HK-2 (cell line): ENCODE measurements around the gene USP44.
"Not testable (repeated sequence)": the region's sequence is repeated elsewhere in the genome, so short reads cannot be mapped to it uniquely, and the experiment has no call there.

Experiments used
- DNase-seq: peaks from one replicate; pipeline ENCODE4 v3.0.0-alpha.2; 2018; ENCODE audit not compliant: unreplicated experiment

Gene USP44

DNA sequence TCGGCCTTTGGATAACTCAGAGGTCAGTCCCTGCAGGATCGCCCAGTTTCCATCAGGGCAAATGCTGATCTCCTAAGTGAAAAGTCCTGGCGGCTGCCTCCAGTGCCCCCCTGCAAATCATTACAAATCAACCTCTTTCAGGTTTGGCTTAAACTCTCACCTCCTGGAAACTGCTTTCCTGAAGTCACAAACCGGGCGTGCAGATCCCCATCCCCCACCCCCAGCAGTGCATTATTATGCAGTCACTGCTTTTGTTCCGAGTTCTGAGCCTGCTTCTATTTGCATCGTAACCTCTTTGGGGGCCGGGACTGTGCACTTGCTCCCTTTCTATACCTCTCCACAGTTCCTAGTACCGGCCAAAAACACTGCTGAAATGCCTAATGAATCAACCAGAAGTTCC is at the start of gene USP44:
Gene USP44 (minus strand): TSS at position 172 of the 400 bp plus-strand sequence. CDS start 17,220 bp downstream, outside the sequence.
- DNase-seq: no peak

DNA sequence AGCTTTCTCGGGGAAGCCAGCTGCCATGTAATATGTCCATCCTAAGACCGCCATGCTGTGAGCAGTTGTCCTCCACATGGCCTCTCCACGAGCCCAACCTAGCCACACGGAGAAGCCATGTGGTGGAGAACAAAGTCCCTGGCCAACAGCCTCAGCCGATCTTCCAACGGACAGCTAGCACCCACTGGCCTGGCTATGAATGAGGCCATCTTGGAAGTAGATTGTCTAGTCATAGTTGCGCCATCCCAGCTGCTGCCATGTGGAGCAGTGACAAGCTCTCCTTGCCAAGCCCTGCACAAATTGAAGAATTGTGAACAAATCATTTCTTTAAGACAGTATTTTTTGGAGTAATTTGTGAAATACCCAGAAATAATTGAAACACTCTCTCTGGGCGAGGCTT is 49.3 kb upstream of the USP44 start:
- DNase-seq: no peak

DNA sequence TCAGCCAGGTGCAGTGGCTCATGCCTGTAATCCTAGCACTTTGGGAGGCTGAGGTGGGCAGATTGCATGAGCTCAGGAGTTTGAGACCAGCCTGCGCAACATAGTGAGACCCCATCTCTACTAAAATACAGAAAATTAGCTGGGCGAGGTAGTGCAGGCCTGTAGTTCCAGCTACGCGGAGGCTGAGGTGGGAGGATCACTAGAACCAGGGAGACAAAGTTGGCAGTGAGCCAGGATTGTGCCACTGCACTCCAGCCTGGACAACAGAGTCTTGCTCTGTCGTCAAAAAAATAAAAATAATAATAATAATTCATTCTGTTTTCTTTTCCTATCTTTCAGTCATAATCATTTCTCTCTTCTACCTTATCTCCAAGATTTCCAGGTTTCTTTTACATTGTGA is 48.6 kb upstream of the USP44 start:
- DNase-seq: no peak

DNA sequence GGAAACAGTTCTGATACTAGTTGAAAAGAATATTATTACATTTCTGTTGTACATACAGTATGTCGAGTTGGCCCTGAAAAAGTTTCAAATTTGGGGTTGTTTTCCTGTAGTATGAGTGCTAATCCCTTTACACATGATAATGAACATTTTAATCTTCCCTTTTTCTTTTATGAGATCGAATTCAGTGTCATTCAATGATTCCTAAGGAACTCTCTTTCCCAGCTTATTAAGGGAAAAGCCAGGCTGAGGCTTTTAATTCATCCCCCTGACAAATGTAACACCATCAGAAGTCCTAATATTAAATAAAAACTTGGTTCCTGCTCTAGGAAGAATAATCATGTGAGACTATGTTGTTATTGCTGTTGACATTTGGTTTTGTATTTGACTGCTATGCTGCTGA is 42.9 kb upstream of the USP44 start:
- no peak for DNase-seq

DNA sequence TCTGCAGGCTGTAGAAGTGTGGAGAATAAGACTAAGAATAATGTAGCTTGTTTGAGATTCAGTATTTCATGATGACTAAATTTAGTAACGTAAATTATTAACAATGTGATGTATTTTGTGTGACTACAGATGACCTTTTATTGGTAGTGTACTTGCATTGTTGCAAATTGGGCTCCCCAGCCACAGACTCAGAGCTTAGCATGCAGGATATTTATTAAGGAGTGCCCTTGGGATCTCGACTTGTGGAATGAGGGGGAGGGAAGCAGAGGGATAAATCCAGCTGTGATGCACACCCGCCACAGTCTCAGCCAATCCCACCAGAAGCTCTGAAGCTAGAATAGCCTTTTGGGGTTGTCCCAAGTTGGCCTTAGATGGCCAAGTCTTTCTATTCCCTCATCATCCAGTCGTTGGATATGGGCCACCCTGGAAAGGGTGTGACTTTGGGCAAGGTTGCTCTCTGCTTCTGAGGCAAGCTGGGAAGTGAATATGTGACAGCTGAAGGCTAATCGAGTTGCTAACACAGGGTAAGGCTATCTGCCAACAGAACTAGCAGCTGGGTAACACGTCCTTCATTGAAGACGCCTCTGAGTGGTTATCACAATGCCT is 42.1 kb upstream of the USP44 start:
- DNase-seq: no peak

DNA sequence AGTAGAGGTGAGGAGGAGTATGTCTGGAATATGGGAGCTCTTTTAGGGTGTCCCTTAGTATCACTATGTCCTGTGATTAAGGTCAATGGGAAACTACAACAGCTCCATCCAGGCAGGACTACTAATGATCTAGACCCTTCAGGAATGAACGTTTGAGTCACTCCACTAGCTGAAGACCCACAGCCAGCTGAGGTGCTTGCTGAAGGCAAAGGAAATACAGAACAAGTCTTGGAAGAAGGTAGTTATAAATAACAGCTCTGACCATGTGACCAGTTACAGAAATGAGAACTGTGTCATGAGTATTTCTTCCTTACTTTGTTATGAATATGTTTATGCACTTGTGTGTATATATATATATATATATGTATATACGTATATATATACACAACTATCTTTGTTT is 40.5 kb upstream of the USP44 start:
- no peak for DNase-seq

DNA sequence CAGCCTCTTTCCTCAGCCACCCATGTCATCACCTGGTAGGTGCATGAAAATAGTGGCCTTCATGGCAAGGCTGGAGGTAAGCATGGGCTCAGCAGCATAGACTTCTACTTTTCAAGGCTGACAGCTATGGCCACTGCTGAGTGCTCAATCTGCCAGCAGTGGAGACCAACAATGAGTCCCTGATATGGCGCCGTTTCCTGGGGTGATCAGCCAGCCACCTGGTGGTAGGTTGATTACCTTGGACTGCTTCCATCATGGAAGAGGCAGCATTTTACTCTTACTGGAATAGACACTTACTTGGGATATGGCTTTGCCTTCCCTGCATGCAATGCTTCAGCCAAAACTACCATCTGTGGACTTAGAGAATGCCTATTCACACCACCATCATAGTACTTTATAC is 39.5 kb upstream of the USP44 start:
- DNase-seq: no peak

DNA sequence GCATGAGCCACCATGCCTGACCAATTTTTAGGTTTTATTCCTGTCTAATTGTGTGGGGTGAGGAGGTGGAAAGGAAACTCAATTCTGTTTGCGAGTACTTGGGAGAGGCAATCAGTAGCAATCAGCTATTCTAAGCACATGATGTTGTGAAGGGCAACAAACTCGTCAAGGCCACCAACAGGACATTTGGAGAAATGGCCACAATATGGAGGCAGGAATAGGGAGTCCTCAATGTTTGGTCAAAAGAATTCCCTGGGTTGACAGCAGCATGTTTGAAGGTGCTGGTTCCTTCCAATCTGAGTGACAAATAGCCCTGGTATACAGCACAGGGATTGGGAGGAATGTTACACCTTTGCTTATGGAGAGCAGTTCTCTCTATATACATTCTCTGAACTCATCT is 32.7 kb upstream of the USP44 start:
- no peak for DNase-seq

DNA sequence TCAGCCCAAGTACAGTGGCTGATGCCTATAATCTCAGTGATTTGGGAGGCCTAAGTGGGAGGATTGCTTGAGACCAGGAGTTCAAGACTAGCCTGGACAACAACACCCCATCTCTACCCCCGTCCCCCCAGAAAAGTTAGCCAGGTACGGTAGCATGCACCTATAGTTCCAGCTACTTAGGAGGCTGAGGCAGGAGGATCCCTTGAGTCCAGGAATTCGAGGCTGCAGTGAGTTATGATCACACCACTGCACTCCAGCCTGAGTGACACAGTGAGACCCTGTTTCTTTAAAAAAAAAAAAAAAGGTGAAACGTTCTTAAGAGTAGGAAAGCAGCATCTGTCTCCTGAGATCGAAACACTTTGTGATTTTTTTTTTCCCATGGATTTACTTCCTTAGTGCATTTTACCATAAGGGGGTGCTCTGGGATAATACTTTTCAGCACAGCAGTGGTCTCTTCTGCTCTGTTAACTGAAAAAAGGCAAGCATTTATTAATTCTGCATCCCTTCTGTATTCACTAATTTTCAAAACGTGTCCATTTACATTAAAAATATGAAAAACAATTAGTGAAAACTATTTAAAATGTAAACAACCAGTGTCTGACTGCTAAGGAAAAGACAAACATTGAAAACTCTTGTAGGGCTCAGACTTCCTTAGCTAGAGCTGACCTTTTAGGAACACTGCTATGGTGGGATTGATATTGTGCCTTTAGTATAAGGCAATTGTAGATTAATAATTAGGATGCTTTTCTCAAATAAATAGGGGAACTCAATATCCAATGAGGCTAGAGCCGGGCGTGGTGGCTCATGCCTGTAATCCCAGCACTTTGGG is 31.2 kb upstream of the USP44 start:
- DNase-seq: no peak

DNA sequence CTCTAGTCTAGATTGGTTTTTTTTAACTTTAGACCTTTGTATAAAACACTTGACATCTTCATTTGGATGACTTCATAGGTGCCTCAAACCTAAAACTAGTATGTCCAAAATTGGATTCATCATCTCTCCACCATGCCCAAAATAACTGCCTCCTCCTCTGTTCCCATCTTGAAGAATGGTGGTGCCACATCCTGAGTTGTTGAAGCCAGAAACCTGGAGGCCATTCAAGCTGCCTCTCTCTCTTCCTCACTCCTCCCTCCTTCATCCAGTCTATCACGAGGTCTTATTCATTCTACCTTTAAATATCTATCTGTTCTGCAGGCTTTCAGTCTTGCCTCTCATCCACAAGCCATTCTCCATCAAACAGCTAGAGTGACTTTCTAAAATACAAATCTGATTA is 26.5 kb upstream of the USP44 start:
- DNase-seq: no peak

DNA sequence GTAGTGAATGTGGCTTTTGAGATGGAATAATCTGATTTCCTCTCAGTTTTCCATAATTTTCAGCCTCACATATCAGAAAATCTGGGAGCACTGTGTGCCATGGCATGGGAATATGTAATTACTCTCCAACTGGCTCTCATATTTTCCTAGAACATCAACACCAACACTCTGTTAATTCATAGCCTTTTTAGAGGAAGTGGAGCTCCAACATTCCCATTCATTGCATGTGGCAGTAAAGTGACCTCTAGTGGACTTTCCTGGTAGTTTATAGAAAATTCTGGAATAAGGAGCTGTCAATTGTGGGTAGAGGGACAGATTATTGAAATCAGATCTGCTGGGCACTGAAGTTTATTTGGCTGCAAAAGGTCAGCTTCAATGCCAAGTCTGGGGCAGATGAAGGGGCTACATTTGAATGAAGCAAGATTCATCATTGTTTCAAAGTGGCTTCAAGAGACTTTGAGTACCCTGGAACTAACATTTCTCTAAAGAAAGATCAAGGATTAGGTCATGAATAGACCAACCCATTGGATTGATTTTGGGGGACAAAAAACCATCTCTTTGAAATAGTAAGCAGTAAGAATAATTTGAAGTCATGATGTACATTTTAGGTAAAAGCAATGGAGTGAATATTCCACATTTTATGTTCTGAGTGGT is 23.6 kb upstream of the USP44 start:
- no peak for DNase-seq

DNA sequence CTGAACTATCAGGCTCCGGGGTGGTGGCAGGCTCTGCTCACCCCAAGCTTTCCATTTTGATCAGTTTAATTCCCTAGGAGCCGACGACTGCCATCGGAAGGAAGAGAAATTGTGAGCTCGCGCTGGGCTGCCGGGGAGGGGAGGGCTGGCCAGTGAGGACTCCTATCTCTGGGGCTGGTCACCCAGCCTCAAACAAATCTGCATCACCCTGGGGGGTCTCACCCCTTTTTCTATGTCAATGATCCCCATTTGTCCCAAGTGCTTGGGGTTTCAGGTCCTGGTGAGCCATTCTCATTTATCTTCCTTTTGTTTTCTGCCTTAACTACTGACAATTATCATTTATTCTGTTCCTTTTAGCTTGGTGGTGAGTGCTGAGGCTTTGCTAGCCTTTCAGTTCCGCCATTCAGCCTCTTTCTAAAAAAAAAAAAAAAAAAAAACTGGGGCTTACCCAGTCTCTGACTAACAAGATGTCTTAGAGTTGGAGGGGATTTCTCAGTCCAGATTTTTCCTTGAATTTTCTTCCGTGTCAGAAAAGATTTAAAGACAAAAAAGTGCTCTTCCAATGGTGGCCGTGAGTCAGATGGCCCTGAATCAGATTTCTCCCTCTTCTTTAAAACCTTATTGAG is 22.8 kb upstream of the USP44 start:
- DNase-seq: no peak

DNA sequence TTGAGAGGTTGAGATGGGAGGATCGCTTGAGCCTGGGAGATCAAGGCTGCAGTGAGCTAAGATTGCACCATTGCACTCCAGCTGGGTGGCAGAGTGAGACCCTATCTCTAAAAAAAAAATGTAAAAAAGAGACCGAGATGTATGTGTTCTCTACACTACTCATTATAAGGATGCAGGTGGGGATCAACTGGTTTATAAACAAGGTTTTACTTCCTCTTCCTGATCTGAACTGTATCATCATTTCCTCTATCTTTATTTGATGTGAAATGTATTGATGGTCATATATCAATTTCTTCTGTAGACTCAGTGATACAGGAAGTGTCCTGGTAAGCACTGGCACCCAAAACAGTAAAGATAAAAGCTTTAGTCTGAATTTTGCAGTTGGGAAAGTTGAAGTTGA is 20.1 kb upstream of the USP44 start:
- DNase-seq: no peak

DNA sequence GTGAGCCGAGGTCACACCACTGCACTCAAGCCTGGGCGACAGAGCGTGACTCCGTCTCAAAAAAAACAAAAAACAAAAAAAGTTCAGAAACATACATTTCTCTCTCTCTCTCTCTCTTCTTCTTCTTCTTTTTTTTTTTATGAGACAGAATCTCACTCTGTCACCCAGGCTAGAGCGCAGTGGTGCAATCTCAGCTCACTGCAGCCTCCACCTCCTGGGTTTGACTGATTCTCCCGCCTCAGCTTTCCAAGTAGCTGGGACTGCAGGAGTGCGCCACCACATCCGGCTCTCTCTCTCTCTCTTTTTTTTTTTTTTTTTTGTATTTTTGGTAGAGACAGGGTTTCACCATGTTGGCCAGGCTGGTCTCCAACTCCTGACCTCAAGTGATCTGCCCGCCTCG is 16.8 kb upstream of the USP44 start:
- DNase-seq: not testable (repeated sequence)

DNA sequence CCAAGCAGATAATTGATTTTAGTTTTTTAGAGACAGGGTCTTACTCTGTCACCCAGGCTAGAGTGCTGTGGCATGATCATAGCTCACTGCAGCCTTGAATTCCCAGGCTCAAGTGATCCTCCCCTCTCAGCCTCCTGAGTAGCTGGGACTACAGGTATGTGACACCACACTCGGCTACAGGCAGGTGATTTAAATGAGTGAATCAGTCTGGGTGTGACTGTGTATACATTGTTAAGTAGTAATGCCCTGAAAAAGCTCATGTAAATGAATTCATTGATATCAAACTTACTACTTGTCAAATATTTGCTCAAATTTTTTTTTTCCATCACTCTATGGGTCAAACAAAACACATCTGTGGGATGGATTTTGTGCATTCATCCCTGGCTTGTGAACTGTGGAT is 6.3 kb upstream of the USP44 start:
- DNase-seq: no peak

DNA sequence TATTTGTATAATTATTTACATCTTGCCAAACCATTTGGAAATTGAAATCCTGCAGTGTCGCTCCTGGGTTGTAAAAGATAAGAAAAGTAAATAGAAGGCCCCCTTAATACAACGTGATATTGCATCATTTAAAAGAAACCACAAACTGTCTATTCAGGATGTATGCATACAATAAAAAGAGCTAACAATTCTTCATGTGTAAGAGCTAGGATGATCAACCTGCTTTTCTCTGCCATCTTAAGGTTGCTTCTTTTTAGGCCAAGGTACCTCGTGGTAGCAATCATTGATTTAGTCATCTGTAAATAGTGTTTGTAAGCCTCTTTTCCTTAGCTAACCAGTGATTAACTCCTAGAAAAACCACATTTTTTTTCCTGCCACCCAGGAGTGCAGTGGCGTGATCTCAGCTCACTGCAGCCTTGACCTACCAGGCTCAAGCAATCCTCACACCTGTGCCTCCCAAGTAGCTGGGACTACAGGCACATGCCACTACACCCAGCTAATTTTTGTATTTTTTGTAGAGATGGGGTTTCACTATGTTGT is 3.3 kb upstream of the USP44 start:
- no peak for DNase-seq

DNA sequence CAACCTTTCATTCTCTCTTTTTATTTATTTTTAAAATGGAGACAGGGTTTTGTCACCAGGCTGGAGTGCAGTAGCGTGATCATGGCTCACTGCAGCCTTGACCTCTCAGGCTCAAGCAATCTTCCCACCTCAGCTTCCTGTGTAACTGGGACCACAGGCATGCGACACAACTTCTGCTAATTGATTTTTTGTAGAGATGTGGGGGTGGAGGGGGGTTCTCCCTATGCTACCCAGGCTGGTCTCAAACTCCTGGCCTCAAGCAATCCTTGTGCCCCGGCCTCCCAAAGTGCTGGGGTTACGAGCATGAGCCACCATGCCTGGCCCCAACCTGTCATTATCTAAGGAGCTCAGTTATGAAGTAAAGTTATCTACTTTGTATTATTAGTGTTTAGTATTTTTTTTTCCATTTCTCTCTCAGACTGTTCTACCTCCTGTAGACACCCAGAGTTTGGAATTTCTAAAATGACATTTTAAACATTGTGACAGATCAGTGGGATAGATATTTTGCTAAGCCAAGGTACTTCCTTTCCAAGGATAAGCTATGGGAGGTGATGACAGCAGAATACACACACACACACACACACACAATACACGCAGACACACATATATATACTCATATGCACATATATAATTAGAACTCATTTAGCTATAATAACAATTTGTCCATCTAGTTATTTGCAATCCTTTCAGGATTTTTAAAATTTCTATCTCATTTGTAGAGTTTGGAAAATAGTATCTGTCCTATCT is 2.1 kb upstream of the USP44 start:
- no peak for DNase-seq

DNA sequence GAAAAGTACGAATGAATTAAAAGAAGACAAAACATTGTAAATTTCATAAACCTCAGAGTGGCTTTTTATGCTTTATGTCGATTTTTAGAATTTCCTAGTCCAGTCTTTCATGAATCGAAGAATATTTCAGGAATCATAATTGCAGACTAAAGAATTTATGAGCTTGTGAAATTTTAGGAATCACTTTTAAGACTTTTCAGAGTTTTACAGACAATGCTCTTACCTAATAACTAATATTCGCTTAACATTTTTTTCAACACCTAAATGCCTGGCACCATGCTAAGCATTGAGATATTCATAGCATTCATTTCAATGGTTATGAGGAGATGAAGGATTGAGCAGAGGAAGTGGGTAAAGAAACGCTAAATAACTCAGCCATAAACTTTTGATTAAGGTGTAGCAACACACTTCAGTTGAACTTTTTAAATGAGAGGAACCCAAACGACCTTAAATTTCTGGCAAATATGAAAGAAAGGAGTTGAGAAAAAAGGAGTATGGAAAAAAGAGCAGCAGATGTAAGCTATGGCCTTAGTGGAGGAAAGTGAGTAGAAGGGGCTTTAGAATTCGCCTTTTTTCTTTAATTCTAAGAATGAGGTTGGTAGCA is 739 bp upstream of the USP44 start:
- no peak for DNase-seq

DNA sequence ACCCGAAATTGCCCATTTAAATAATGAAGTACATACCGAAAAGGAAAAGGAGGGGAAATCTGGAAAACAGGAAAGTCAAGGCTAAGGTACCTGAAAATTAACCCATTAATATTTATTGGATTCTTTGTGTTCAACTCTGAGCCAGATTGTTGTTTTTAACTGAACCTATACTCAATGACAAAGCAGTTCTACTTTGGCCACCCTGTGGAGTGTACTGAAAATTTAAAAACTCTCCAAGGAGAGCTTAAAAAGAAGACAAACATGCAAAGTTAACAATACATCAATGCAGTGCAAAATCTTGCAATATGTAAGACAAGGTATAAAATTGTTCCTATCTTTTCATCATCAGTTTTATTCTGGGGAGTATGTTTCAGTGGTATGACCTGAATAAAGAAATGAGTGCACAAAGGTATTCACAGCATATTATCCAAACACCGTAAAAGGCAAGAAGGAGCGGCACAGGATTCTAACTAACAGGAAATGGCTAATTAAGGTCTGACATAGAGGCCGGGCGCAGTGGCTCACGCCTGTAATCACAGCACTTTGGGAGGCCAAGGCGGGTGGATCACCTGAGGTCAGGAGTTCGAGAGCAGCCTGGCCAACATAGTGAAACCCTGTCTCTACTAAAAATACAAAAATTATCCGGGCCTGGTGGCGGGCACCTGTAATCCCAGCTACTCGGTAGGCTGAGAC is 1.7 kb downstream of the USP44 start:
- DNase-seq: no peak

DNA sequence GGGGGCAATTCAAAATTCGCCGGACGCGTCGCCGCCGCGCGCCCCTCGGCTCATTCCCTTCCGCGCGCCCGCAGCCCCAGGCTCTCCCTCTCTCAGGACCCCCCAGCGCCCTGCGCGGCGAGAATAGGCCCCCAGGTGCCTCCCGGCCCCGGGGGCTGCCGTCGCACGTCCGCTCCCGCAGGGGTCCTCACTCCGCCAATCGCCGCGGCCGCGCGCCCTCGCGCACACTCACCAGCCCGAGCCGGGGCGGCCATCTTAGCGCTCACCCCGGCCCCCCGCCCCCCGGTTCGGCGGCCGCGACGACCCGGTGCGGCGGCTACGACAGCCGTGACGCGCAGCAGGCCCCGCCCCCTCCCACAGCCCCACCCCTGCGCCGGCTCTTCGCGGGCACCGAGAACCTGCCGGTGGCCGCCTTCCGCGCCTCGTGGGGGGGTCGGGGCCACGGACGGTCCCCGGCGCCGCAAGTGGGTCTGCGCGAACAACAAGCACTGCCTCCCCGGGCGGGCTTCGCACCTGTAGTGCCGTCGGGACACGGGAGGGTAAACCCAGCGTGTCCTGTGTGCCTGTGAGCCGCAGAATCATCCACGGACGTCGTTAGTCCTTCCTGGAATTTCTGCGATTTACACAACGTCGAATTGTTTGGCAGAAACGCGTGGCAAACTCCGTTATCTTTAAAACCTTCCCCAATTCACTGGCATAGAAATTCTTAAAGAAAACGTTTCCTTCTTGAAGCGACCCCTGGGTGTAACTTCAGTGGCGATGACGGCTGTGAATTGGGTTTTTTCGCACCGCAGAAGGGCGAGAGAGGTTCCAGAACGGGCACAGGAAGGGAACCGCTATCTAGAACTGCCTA is 2.5 kb downstream of the USP44 start:
- DNase-seq: no peak
